HUES48 (cell line): ENCODE measurements around the gene TTC31.
A peak's percentile ranks its signal among the peaks of the same experiment; 100 is the strongest.
"Not testable (repeated sequence)": the region's sequence is repeated elsewhere in the genome, so short reads cannot be mapped to it uniquely, and the experiment has no call there.

ENCODE experiments used
- H3K27ac ChIP-seq: one replicate; pipeline ENCODE4 v1.7.0; 2013; ENCODE audit warnings: low read depth, low read length, inconsistent platforms
- H3K27me3 ChIP-seq: 2 replicates; pipeline ENCODE4 v1.6.1; 2013; ENCODE audit warnings: mild to moderate bottlenecking, low read length; ENCODE audit not compliant: control insufficient read depth, insufficient read depth
- H3K36me3 ChIP-seq: 2 replicates; pipeline ENCODE4 v1.6.1; 2013; ENCODE audit warnings: low read length; ENCODE audit not compliant: control insufficient read depth, insufficient read depth
- H3K4me1 ChIP-seq: 2 replicates; pipeline ENCODE4 v1.6.1; 2013; ENCODE audit warnings: mild to moderate bottlenecking, low read length; ENCODE audit not compliant: control insufficient read depth, insufficient read depth
- H3K4me3 ChIP-seq: 2 replicates; pipeline ENCODE4 v1.5.1; 2013; ENCODE audit warnings: mild to moderate bottlenecking, low read depth, low read length
- H3K9ac ChIP-seq: 2 replicates; pipeline ENCODE4 v1.6.1; 2013; ENCODE audit warnings: mild to moderate bottlenecking, low read depth, low read length, moderate library complexity
- H3K9me3 ChIP-seq: 2 replicates; pipeline ENCODE4 v1.6.1; 2013; ENCODE audit warnings: low read length; ENCODE audit not compliant: control insufficient read depth, insufficient read depth

Gene TTC31

GRCh38 chr2:74472945-74473258 lies 10.0 kb upstream of the TTC31 start:
- Histone ChIP-seq H3K9ac (peak overlapping the region; percentile 81), H3K36me3 (peaks cover 27% of the 10 kb centered on the region), H3K9me3 (no peaks in the 10 kb centered on the region), H3K27ac (peak overlapping the region; percentile 95), H3K4me3 (peak overlapping the region; percentile 99), H3K4me1 (peaks cover 10% of the 10 kb centered on the region; the same call in 1 of the 2 replicates), H3K27me3 (no peaks in the 10 kb centered on the region)

GRCh38 chr2:74474481-74474880 lies 8.4 kb upstream of the TTC31 start:
- Histone ChIP-seq H3K36me3 (peaks cover 31% of the 10 kb centered on the region), H3K4me3 (no peak overlapping the region), H3K9me3 (no peaks in the 10 kb centered on the region), H3K27ac (no peak overlapping the region), H3K27me3 (no peaks in the 10 kb centered on the region), H3K4me1 (peaks cover 10% of the 10 kb centered on the region; the same call in 1 of the 2 replicates), H3K9ac (no peak overlapping the region)

GRCh38 chr2:74474899-74475298 lies 8.0 kb upstream of the TTC31 start:
- Histone ChIP-seq H3K4me3 (no peak overlapping the region), H3K9ac (no peak overlapping the region), H3K4me1 (peaks cover 10% of the 10 kb centered on the region; the same call in 1 of the 2 replicates), H3K27me3 (no peaks in the 10 kb centered on the region), H3K36me3 (peaks cover 36% of the 10 kb centered on the region), H3K27ac (no peak overlapping the region), H3K9me3 (no peaks in the 10 kb centered on the region)

GRCh38 chr2:74481431-74481830 lies 1.4 kb upstream of the TTC31 start:
- H3K9me3 ChIP-seq: no peaks in the 10 kb centered on the region
- H3K36me3 ChIP-seq: peaks cover 36% of the 10 kb centered on the region
- no peak overlapping the region for H3K9ac ChIP-seq
- peak overlapping the region; percentile 78 for H3K4me3 ChIP-seq
- H3K27ac ChIP-seq: no peak overlapping the region
- H3K4me1 ChIP-seq: peaks cover 6% of the 10 kb centered on the region
- H3K27me3 ChIP-seq: no peaks in the 10 kb centered on the region

GRCh38 chr2:74481961-74482800 lies 700 bp upstream of the TTC31 start:
- H3K27me3 ChIP-seq: no peaks in the 10 kb centered on the region
- peak overlapping the region; percentile 90 for H3K27ac ChIP-seq
- peak overlapping the region; percentile 78 for H3K4me3 ChIP-seq
- no peaks in the 10 kb centered on the region for H3K9me3 ChIP-seq
- peaks cover 6% of the 10 kb centered on the region for H3K4me1 ChIP-seq
- peaks cover 34% of the 10 kb centered on the region for H3K36me3 ChIP-seq
- H3K9ac ChIP-seq: peak overlapping the region; percentile 76

GRCh38 chr2:74483675-74484164 lies 839 bp downstream of the TTC31 start:
- H3K4me1 ChIP-seq, H3K27me3 ChIP-seq, H3K9me3 ChIP-seq, H3K27ac ChIP-seq, H3K9ac ChIP-seq: not testable (repeated sequence)
- H3K4me3 ChIP-seq: peak overlapping the region; percentile 78
- H3K36me3 ChIP-seq: peaks cover 29% of the 10 kb centered on the region

- H3K36me3 ChIP-seq: peaks cover 21% of the 10 kb centered on the region
- H3K27ac ChIP-seq: no peak overlapping the region
- no peak overlapping the region for H3K4me3 ChIP-seq
These were observed 3.3 kb downstream of the TTC31 start for GRCh38 chr2:74486141-74486540.

GRCh38 chr2:74488643-74489481 lies 6.0 kb downstream of the TTC31 start:
- no peak overlapping the region for H3K27ac ChIP-seq
- H3K27me3 ChIP-seq: no peaks in the 10 kb centered on the region
- no peaks in the 10 kb centered on the region for H3K4me1 ChIP-seq
- H3K36me3 ChIP-seq: peaks cover 44% of the 10 kb centered on the region
- H3K9ac ChIP-seq: no peak overlapping the region
- no peak overlapping the region for H3K4me3 ChIP-seq
- no peaks in the 10 kb centered on the region for H3K9me3 ChIP-seq

More at GRCh38 chr2:74486141-74486540, 3.3 kb downstream of the TTC31 start:
- H3K9ac ChIP-seq: no peak overlapping the region
- no peaks in the 10 kb centered on the region for H3K9me3 ChIP-seq
- H3K27me3 ChIP-seq: no peaks in the 10 kb centered on the region
- peaks cover 5% of the 10 kb centered on the region for H3K4me1 ChIP-seq

- Histone ChIP-seq H3K9me3 (no peaks in the 10 kb centered on the region), H3K27ac (no peak overlapping the region), H3K27me3 (no peaks in the 10 kb centered on the region), H3K4me1 (no peaks in the 10 kb centered on the region), H3K36me3 (peaks cover 50% of the 10 kb centered on the region), H3K9ac (no peak overlapping the region), H3K4me3 (no peak overlapping the region)
These were observed 7.0 kb downstream of the TTC31 start for GRCh38 chr2:74489906-74490305.

GRCh38 chr2:74491648-74492544 lies 9.0 kb downstream of the TTC31 start:
- H3K9ac ChIP-seq: no peak overlapping the region
- no peak overlapping the region for H3K27ac ChIP-seq
- H3K4me1 ChIP-seq: no peaks in the 10 kb centered on the region
- no peaks in the 10 kb centered on the region for H3K9me3 ChIP-seq
- H3K4me3 ChIP-seq: no peak overlapping the region
- peaks cover 46% of the 10 kb centered on the region for H3K36me3 ChIP-seq
- H3K27me3 ChIP-seq: peaks cover 18% of the 10 kb centered on the region
